Osteoblast (primary cell): Measurements from ENCODE around the gene STPG3. TPM values are rescaled to one million over a fixed set of nuclear protein-coding genes. Genes with fewer than 3 reads are reported as not detected.

Source experiments
- DNase-seq: peaks from one replicate; pipeline ENCODE4 v3.0.0; 2011; ENCODE audit warnings: low spot score, mixed read lengths; ENCODE audit not compliant: insufficient read length; ENCODE audit errors: missing footprints
- H2AFZ ChIP-seq: 2 replicates; pipeline ENCODE4 v1.6.0; 2011; ENCODE audit warnings: mild to moderate bottlenecking, low read length
- H3K27ac ChIP-seq: 2 replicates; pipeline ENCODE4 v1.5.1; 2011; ENCODE audit warnings: mild to moderate bottlenecking, low read depth, low read length, moderate library complexity
- H3K27me3 ChIP-seq: 2 replicates; pipeline ENCODE4 v1.6.0; 2012; ENCODE audit warnings: mild to moderate bottlenecking, control low read depth, inconsistent platforms, low read length, moderate library complexity; ENCODE audit not compliant: insufficient read depth
- H3K36me3 ChIP-seq: 2 replicates; pipeline ENCODE4 v1.5.1; 2011; ENCODE audit warnings: mild to moderate bottlenecking, low read length, control low read depth, moderate library complexity; ENCODE audit not compliant: insufficient read depth
- H3K4me1 ChIP-seq: 2 replicates; pipeline ENCODE4 v1.5.1; 2011; ENCODE audit warnings: mild to moderate bottlenecking, low read length, control low read depth, moderate library complexity; ENCODE audit not compliant: insufficient read depth
- H3K4me2 ChIP-seq: 2 replicates; pipeline ENCODE4 v1.6.0; 2011; ENCODE audit warnings: mild to moderate bottlenecking, low read length; ENCODE audit not compliant: insufficient read depth
- H3K4me3 ChIP-seq: fragments of 200-600 bp; sonication (generic); 3 replicates; pipeline ENCODE4 v1.5.1; 2012; ENCODE audit warnings: mild to moderate bottlenecking, low read length, inconsistent platforms; ENCODE audit not compliant: insufficient read depth
- H3K79me2 ChIP-seq: 2 replicates; pipeline ENCODE4 v1.6.0; 2012; ENCODE audit warnings: mild to moderate bottlenecking, low read length, control low read depth, inconsistent platforms; ENCODE audit not compliant: insufficient read depth
- H3K9me3 ChIP-seq: 2 replicates; pipeline ENCODE4 v1.5.1; 2011; ENCODE audit warnings: low read depth, low read length, control low read depth
- H4K20me1 ChIP-seq: 2 replicates; pipeline ENCODE4 v1.6.0; 2012; ENCODE audit warnings: mild to moderate bottlenecking, low read length, control low read depth; ENCODE audit not compliant: insufficient read depth
- CTCF ChIP-seq: IDR thresholded peaks from 2 replicates; pipeline ENCODE4 v1.5.1; 2011; ENCODE audit warnings: mild to moderate bottlenecking, low read depth, low read length, moderate library complexity; ENCODE audit errors: extremely low read depth
- total RNA-seq: library from RNA; depleted of rRNA; stranded (reverse); fragments of >200 nt; gene quantifications from 2 replicates; pipeline ENCODE4 v1.2.3, GENCODE V29; 2012

STPG3 gene
- total RNA-seq, 1 donor: 0.36 TPM

- DNase-seq: no peak
- no peak overlapping the region for H3K4me3 ChIP-seq
- peaks cover 32% of the 10 kb centered on the region for H3K27me3 ChIP-seq
- no peak overlapping the region for H3K27ac ChIP-seq
- H2AFZ ChIP-seq: no peak overlapping the region
- H3K79me2 ChIP-seq: no peaks in the 10 kb centered on the region
- no peak for TF ChIP-seq CTCF
- H3K4me2 ChIP-seq: no peak overlapping the region
- H4K20me1 ChIP-seq: peaks cover 3% of the 10 kb centered on the region
- peaks cover 3% of the 10 kb centered on the region for H3K9me3 ChIP-seq
- H3K36me3 ChIP-seq: no peaks in the 10 kb centered on the region
- peaks cover 4% of the 10 kb centered on the region for H3K4me1 ChIP-seq
Measured at GRCh38 chr9:137293482-137294090, 42.5 kb downstream of the STPG3 start.

- no peak for DNase-seq
- H2AFZ ChIP-seq: no peak overlapping the region
Measured at GRCh38 chr9:137294091-137294680, 43.1 kb downstream of the STPG3 start.

GRCh38 chr9:137294681-137295237, 43.7 kb downstream of the STPG3 start:
- peaks cover 4% of the 10 kb centered on the region for H3K4me1 ChIP-seq
- H3K4me2 ChIP-seq: peak overlapping the region; percentile 51
- peak; percentile 98 for DNase-seq
- peaks cover 3% of the 10 kb centered on the region for H3K9me3 ChIP-seq
- peaks cover 3% of the 10 kb centered on the region for H4K20me1 ChIP-seq
- H3K27ac ChIP-seq: no peak overlapping the region
- H3K27me3 ChIP-seq: peaks cover 43% of the 10 kb centered on the region
- H3K4me3 ChIP-seq: peak overlapping the region; percentile 13
- H2AFZ ChIP-seq: no peak overlapping the region
- peak; percentile 44 for TF ChIP-seq CTCF
- no peaks in the 10 kb centered on the region for H3K79me2 ChIP-seq
- no peaks in the 10 kb centered on the region for H3K36me3 ChIP-seq

More at GRCh38 chr9:137294091-137294680, 43.1 kb downstream of the STPG3 start:
- Histone ChIP-seq H3K4me3 (no peak overlapping the region), H3K27ac (no peak overlapping the region), H3K4me2 (no peak overlapping the region), H3K79me2 (no peaks in the 10 kb centered on the region), H4K20me1 (peaks cover 3% of the 10 kb centered on the region), H3K27me3 (peaks cover 38% of the 10 kb centered on the region), H3K4me1 (peaks cover 4% of the 10 kb centered on the region), H3K9me3 (peaks cover 3% of the 10 kb centered on the region), H3K36me3 (no peaks in the 10 kb centered on the region)
- TF ChIP-seq CTCF: no peak

- Histone ChIP-seq H3K4me1 (peaks cover 4% of the 10 kb centered on the region), H3K27ac (no peak overlapping the region), H3K27me3 (peaks cover 49% of the 10 kb centered on the region), H3K4me2 (peak overlapping the region; percentile 51), H3K79me2 (no peaks in the 10 kb centered on the region), H3K9me3 (peaks cover 3% of the 10 kb centered on the region), H2AFZ (no peak overlapping the region), H3K36me3 (no peaks in the 10 kb centered on the region), H4K20me1 (peaks cover 3% of the 10 kb centered on the region), H3K4me3 (no peak overlapping the region)
- TF ChIP-seq CTCF: peak; percentile 14
- peak; percentile 99 for DNase-seq
Measured at GRCh38 chr9:137295238-137295811, 44.2 kb downstream of the STPG3 start.
